HepG2 (cell line): ENCODE results near the gene SH2D5. TPM values are rescaled to one million over a fixed set of nuclear protein-coding genes. Genes with fewer than 3 reads are reported as not detected.

Experiments
- ATAC-seq: fragments of 200-7000 bp; cut with Tn5 transposase; 3 replicates; pipeline ENCODE4 v1.9.1; 2020; ENCODE audit warnings: mild to moderate bottlenecking, moderate library complexity
- BruUV-seq: library from RNA; stranded (reverse); fragments of 400-500 nt; replicated peaks from 2 replicates; lab custom pipeline; 2021; lab: Mats Ljungman, UMichigan
- CTCF ChIA-PET: fragments of 300-600 bp; formaldehyde crosslinking; extraction: SDS; loops from one replicate; lab custom pipeline; 2021; ENCODE audit warnings: low total read pairs, inconsistent platforms, low intra/inter-chr PET ratio; lab: Yijun Ruan, JAX
- POLR2A ChIA-PET: fragments of 350-600 bp; sonication (Branson Sonifier 250); formaldehyde crosslinking; loops from one replicate; lab custom pipeline; 2020; ENCODE audit warnings: antibody characterized with exemption, inconsistent platforms; lab: Yijun Ruan, JAX
- DNase-seq: peaks from one replicate; pipeline ENCODE4 v3.0.0-alpha.2; 2015; ENCODE audit warnings: low spot score
- FAIRE-seq: peaks from 3 replicates; lab custom pipeline; 2011; peaks lifted over from hg19 to GRCh38; lab: Jason Lieb, UNC
- H2AFZ ChIP-seq: one replicate; pipeline ENCODE4 v1.6.1; 2011; ENCODE audit warnings: low read length, inconsistent platforms
- H3K27ac ChIP-seq: fragments of 300-600 bp; 3 replicates; pipeline ENCODE4 v1.8.0; 2011; ENCODE audit warnings: mixed run types, mild to moderate bottlenecking, mixed read lengths, low read length, inconsistent platforms; ENCODE audit not compliant: insufficient read depth; ENCODE audit errors: extremely low read length
- H3K27me3 ChIP-seq, 2 experiments: fragments of 200-600 bp in 1 of 2; 2 replicates in 1 of 2; 3 replicates in 1 of 2; pipeline versions ENCODE4 v1.6.0 to v1.8.0; 2011; ENCODE audit warnings: low read length in 2 of 2, mild to moderate bottlenecking in 2 of 2, moderate library complexity in 2 of 2, inconsistent platforms in 1 of 2; ENCODE audit not compliant: insufficient read depth in 2 of 2, control insufficient read depth in 1 of 2
- H3K36me3 ChIP-seq, 2 experiments: fragments of 200-600 bp in 1 of 2; replicated peaks in 1 of 2; 2 replicates in 1 of 2; 3 replicates in 1 of 2; pipeline versions ENCODE4 v1.5.1 to v1.8.0; 2011; ENCODE audit warnings: low read length in 2 of 2, inconsistent platforms in 1 of 2; ENCODE audit not compliant: insufficient read depth in 2 of 2, control insufficient read depth in 1 of 2
- H3K4me1 ChIP-seq: 2 replicates; pipeline ENCODE4 v1.5.1; 2012; ENCODE audit warnings: low read length, inconsistent platforms; ENCODE audit not compliant: insufficient read depth
- H3K4me2 ChIP-seq: 2 replicates; pipeline ENCODE4 v1.6.0; 2011; ENCODE audit warnings: low read depth, low read length, inconsistent platforms
- H3K4me3 ChIP-seq, 3 experiments: fragments of 200-600 bp in 1 of 3; sonication (generic), shearing (Covaris generic) in 1 of 3; replicated peaks in 1 of 3; 2 replicates each; pipeline ENCODE4 v1.5.1; 2011 to 2016; ENCODE audit warnings: low read length in 3 of 3, inconsistent platforms in 2 of 3, low read depth in 2 of 3, mild to moderate bottlenecking in 2 of 3, control low read depth in 1 of 3, mixed read lengths in 1 of 3; ENCODE audit not compliant: insufficient read depth in 1 of 3
- H3K79me2 ChIP-seq: one replicate; pipeline ENCODE4 v1.6.1; 2011; ENCODE audit warnings: low read length, inconsistent platforms; ENCODE audit not compliant: insufficient read depth
- H3K9ac ChIP-seq: 2 replicates; pipeline ENCODE4 v1.6.0; 2011; ENCODE audit warnings: mild to moderate bottlenecking, low read depth, low read length, inconsistent platforms; ENCODE audit not compliant: insufficient read depth
- H3K9me3 ChIP-seq: 2 replicates; pipeline ENCODE4 v1.5.1; 2012; ENCODE audit warnings: mild to moderate bottlenecking, low read length
- H4K20me1 ChIP-seq: 2 replicates; pipeline ENCODE4 v1.6.0; 2011; ENCODE audit warnings: inconsistent platforms, mild to moderate bottlenecking, low read length, moderate library complexity; ENCODE audit not compliant: insufficient read depth
- ESRRA ChIP-seq: sonication (generic); formaldehyde crosslinking; IDR thresholded peaks from 2 replicates; pipeline ENCODE4 v1.5.1; 2020; ENCODE audit warnings: mild to moderate bottlenecking, low read depth, missing genetic modification reagents
- HOXA3 ChIP-seq: sonication (generic); formaldehyde crosslinking; IDR thresholded peaks from 2 replicates; pipeline ENCODE4 v1.5.0; 2020; ENCODE audit warnings: missing genetic modification reagents
- KDM3A ChIP-seq: IDR thresholded peaks from 2 replicates; pipeline ENCODE4 v1.6.1; 2018; ENCODE audit warnings: low read depth, missing compliant biosample characterization
- SP4 ChIP-seq: sonication (generic); formaldehyde crosslinking; IDR thresholded peaks from 2 replicates; pipeline ENCODE4 v1.8.1; 2023; ENCODE audit warnings: mild to moderate bottlenecking, missing genetic modification reagents
- ZBTB3 ChIP-seq: sonication (generic); formaldehyde crosslinking; IDR thresholded peaks from 2 replicates; pipeline ENCODE4 v1.4.0; 2020; ENCODE audit warnings: low read depth, mild to moderate bottlenecking, moderate library complexity, missing genetic modification reagents, borderline replicate concordance
- ZFP36L1 ChIP-seq: sonication (generic); formaldehyde crosslinking; IDR thresholded peaks from 2 replicates; pipeline ENCODE4 v1.8.0; 2022; ENCODE audit warnings: mild to moderate bottlenecking, missing genetic modification reagents, moderate library complexity
- ZKSCAN5 ChIP-seq: sonication (generic); formaldehyde crosslinking; IDR thresholded peaks from 2 replicates; pipeline ENCODE4 v1.5.1; 2020; ENCODE audit warnings: mild to moderate bottlenecking, missing genetic modification reagents
- ZNF230 ChIP-seq: sonication (generic); formaldehyde crosslinking; IDR thresholded peaks from 2 replicates; pipeline ENCODE4 v1.4.0; 2020; ENCODE audit warnings: mild to moderate bottlenecking, missing genetic modification reagents
- ZNF543 ChIP-seq: sonication (generic); formaldehyde crosslinking; IDR thresholded peaks from 2 replicates; pipeline ENCODE4 v1.4.0; 2020; ENCODE audit warnings: mild to moderate bottlenecking, missing genetic modification reagents
- ZNF629 ChIP-seq: sonication (generic); formaldehyde crosslinking; conservative IDR thresholded peaks from 2 replicates; pipeline ENCODE4 v1.5.0; 2020; ENCODE audit warnings: missing genetic modification reagents
- WGBS: methylation state at CpG from one replicate; pipeline ENCODE4 v1.1.6; 2017; ENCODE audit warnings: low lambda C conversion rate; 5-methylcytosine and 5-hydroxymethylcytosine counted together
- in situ Hi-C: cut with HindIII; loops from 2 replicates; pipeline ENCODE4 v1.10.0; 2017; ENCODE audit warnings: low pct_unique_long_range_greater_than_20kb; ENCODE audit not compliant: extremely low pct_ligation_motif_present
- intact Hi-C: fragments of 100-400 bp; cut with micrococcal nuclease; formaldehyde crosslinking; loops from one replicate; pipeline ENCODE4 v1.10.0; 2022; ENCODE audit not compliant: unreplicated experiment
- polyA plus RNA-seq, 8 experiments: library from polyadenylated mRNA; depleted of rRNA in 3 of 8; stranded (reverse) in 7 of 8; unstranded in 1 of 8; fragments of >200 nt; fragmentation: Illumina TruSeq in 4 of 8; extraction: Trizol in 4 of 8; gene quantifications; 2 replicates each; pipeline versions ENCODE4 v1.2.1 to v1.2.3, GENCODE V29; 2011 to 2016; ENCODE audit warnings: low read depth in 4 of 8, missing spikeins in 1 of 8, mixed read lengths in 1 of 8; ENCODE audit not compliant: insufficient read depth in 1 of 8
- total RNA-seq, 5 experiments: library from RNA; depleted of rRNA; stranded (reverse); fragments of >200 nt; fragmentation: Illumina TruSeq; extraction: Trizol; gene quantifications; 2 replicates each; pipeline ENCODE4 v1.2.3, GENCODE V29; 2016; ENCODE audit warnings: low read depth in 1 of 5

The SH2D5 gene
- total and polyA plus RNA-seq, 2 of the 13 experiments (the other 11 are each of a cell fraction or from before 2014, with no cell fraction given): 1.2 to 3.4 TPM

DNA sequence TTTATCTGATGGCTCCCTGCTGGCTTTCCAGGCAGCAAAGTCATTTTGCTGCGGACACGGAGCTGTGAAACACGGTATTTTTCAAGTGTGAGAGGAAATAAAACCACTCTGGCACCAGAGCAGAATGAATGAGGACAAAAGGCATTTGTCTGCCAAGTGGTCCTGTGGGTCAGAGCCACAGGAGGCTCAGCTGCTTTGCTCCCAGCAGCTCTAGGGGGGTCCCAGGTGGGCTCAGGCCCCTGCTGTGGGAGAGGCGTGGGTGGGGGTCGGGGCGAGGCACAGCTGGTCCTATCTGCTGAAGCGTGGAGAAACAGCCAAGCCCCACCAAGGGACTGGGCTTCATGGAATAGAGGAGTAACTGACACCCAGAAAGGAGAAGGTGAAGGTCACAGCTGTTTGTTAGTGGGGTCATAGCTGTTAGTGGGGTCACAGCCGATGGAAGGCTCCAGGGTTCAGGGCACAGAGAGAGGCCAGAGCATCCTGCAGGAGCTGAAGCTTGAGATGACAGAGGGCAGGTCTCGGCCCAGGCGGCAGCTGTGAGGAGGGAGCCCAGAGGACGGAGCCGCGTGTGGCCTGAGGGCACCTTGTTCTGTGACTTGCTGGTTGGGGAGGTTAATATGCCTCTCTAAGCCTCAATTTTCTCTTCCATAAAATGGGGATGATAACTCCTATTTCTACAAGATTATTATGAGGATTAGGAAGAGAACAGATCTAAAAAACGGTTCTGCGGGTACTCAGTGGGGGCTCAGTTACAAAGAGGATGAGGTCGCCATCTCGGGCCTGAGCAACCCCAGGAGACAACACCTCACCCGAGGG is 21.8 kb downstream of the SH2D5 start:
- no TSS peak for BruUV-seq

DNA sequence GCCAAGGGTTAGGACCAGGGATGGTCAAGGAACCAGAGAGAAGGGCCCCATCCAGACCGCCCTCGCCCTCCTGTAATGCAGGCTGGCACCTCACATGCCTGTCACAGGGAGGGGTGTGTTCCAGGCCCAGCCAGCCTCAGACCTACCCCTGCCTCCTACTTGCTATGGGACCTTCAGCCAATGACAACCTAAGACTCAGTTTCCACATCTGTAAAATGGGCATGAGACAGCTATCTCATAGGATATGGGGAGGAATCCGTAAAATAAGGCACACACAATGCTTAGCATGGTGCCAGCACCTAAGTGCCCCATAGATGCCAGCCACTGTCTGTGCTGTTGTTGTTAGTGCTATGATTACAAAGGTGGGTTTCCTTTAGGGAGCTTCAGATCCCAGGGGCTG is 22.6 kb downstream of the SH2D5 start:
- H4K20me1 ChIP-seq: no peaks in the 10 kb centered on the region
- ATAC-seq: no peak
- no peaks in the 10 kb centered on the region for H3K79me2 ChIP-seq
- no peak overlapping the region for H3K9ac ChIP-seq
- ChIA-PET POLR2A (no interaction called here), CTCF (no interaction called here)
- TF ChIP-seq ESRRA (CRISPR knock-in tag) (no peak), ZFP36L1 (CRISPR knock-in tag) (no peak), HOXA3 (CRISPR knock-in tag) (no peak), ZNF629 (CRISPR knock-in tag) (peak; percentile 88), SP4 (CRISPR knock-in tag) (no peak), ZKSCAN5 (no peak), KDM3A (no peak), ZNF230 (CRISPR knock-in tag) (no peak), ZBTB3 (no peak)
- intact Hi-C loops: no loop called here
- H3K27ac ChIP-seq: no peak overlapping the region
- no peaks in the 10 kb centered on the region for H3K36me3 ChIP-seq
- in situ Hi-C loops: no loop called here
- FAIRE-seq: no peak
- no peak overlapping the region for H2AFZ ChIP-seq
- no TSS peak for BruUV-seq
- no CpG with 5 or more reads among the region's 3 CpGs for WGBS
- 0 out of 5 replicates have a peak, but pooled peaks cover 0 to 3% of the 10 kb centered on the region in 2 experiments for H3K27me3 ChIP-seq
- H3K4me1 ChIP-seq: peaks cover 27% of the 10 kb centered on the region
- H3K9me3 ChIP-seq: no peaks in the 10 kb centered on the region
- no peak for DNase-seq
- no peak overlapping the region for H3K4me2 ChIP-seq
- H3K4me3 ChIP-seq: no peak overlapping the region

More for the DNA sequence above, 21.8 kb downstream of the SH2D5 start:
- Histone ChIP-seq H2AFZ (no peak overlapping the region), H3K27me3 (0 out of 5 replicates have a peak, but pooled peaks cover 0 to 3% of the 10 kb centered on the region in 2 experiments)
- WGBS: 34% methylated on average over 16 of the region's 18 CpGs
- no peak for ATAC-seq
- POLR2A ChIA-PET: no interaction called here
- TF ChIP-seq ZNF543 (CRISPR knock-in tag) (no peak), ZNF629 (CRISPR knock-in tag) (0 out of 2 replicates have a peak, but pooled peaks have one; percentile 25)
- TF ChIP-seq, all 625 proteins: peak for 1
- Histone ChIP-seq H3K4me2 (no peak overlapping the region), H3K4me1 (peaks cover 25% of the 10 kb centered on the region), H3K36me3 (no peaks in the 10 kb centered on the region), H3K4me3 (no peak overlapping the region), H4K20me1 (no peaks in the 10 kb centered on the region), H3K27ac (no peak overlapping the region), H3K9me3 (no peaks in the 10 kb centered on the region), H3K79me2 (no peaks in the 10 kb centered on the region), H3K9ac (no peak overlapping the region)
- CTCF ChIA-PET: no interaction called here
- DNase-seq (no peak), FAIRE-seq (no peak)
- intact Hi-C loops (no loop called here), in situ Hi-C loops (no loop called here)
